NCI-H82 treated with DMSO at 0.1 percent for 48 hours (cell line): ENCODE results near the gene C4A.
"Not testable (repeated sequence)": the region's sequence is repeated elsewhere in the genome, so short reads cannot be mapped to it uniquely, and the experiment has no call there.

Source experiments
- DNase-seq: peaks from one replicate; lab custom pipeline; 2025; ENCODE audit not compliant: unreplicated experiment; lab: John Stamatoyannopoulos, UW

The C4A gene

DNA sequence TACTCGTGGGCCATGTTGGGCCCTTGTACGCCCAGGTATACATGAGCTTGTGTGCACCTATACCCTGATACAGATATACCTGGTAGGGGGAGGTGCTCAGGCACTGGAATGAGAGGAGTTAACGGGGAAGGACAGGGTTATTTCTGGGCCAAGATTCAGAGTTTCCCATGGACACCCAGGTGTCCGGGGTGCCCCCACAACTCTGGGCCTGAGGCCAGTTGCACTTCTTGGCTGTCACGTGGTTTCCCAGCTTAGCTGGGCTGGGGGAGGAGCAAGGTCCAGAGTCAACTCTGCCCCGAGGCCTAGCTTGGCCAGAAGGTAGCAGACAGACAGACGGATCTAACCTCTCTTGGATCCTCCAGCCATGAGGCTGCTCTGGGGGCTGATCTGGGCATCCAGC is at the start of gene C4A:
C4A (plus strand) TSS at position 314 of the 400 bp plus-strand sequence; CDS start at position 365, 51 bp downstream.
- DNase-seq = not testable (repeated sequence)

DNA sequence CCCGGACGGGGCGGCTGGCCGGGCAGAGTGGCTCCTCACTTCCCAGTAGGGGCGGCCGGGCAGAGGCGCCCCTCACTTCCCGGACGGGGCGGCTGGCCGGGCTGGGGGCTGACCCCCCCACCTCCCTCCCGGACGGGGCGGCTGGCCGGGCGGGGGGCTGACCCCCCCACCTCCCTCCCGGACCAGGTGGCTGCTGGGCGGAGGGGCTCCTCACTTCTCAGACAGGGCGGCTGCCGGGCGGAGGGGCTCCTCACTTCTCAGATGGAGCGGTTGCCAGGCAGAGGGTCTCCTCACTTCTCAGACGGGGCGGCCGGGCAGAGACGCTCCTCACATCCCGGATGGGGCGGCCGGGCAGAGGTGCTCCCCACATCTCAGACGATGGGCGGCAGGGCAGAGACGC is 49.7 kb upstream of the C4A start:
- not testable (repeated sequence) for DNase-seq

DNA sequence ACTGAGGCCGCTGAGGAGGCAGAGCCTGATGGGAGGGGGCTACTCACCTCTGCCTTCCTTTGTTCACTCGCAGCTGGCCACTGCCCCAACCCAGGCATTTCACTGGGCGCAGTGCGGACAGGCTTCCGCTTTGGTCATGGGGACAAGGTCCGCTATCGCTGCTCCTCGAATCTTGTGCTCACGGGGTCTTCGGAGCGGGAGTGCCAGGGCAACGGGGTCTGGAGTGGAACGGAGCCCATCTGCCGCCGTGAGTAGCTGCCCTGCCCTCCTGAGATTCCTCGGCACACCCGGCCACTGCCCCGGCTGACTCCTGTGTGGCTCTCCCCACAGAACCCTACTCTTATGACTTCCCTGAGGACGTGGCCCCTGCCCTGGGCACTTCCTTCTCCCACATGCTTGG is 48.3 kb upstream of the C4A start:
- no peak for DNase-seq

DNA sequence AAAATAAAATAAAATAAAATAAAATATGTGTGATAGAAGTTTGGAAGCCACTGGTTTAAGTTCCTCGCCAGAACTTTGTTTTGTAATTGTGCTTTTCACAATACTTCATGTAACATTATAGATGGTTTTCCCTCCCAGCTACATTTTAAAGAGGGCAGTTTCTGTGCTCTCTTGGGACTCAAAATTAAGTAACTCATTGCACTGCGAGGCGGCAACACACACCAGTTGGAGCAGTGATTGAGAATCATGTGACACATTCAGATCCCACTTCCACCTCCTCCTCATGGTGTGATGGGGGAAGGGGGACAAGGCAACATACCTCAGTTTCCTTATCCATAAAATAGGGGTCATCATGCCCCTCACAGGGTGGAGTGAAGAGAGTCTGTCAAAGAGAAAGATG is 46.8 kb upstream of the C4A start:
- DNase-seq = no peak

DNA sequence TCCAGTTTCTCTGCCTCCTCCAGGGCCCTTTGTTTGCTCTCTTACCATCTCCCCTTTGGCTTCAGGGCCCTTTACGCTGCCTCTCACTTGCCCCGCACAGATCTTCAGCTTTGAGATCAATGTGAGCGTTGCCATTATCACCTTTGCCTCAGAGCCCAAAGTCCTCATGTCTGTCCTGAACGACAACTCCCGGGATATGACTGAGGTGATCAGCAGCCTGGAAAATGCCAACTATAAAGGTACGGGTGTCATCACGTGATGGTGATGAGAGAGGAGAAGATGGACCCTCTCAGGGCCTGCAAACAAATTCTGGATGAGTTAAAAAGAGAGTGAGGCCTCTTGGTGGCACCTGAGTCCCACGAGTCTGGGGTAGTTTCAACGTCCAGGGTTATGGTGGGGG is 46.0 kb upstream of the C4A start:
- no peak for DNase-seq

DNA sequence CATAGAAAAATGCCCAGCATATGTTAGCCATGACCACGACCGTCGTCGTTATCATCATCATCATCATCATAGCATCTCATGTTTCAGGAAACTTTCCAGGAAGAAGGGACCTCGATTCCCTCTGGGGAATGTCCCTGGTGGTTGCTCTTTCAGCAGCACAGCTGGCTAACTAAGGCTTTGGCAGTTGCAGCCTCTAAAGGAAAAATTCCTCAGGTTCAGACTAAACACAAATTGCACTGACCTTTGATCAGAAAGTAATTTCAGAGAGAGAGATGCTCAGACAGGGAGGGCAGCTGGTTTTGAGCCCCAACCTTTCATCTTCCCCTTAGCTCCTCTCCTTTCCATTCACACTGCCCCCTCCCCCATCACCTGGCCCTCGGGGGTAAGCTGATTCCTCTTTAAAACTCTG is 41.6 kb upstream of the C4A start:
- DNase-seq = no peak

DNA sequence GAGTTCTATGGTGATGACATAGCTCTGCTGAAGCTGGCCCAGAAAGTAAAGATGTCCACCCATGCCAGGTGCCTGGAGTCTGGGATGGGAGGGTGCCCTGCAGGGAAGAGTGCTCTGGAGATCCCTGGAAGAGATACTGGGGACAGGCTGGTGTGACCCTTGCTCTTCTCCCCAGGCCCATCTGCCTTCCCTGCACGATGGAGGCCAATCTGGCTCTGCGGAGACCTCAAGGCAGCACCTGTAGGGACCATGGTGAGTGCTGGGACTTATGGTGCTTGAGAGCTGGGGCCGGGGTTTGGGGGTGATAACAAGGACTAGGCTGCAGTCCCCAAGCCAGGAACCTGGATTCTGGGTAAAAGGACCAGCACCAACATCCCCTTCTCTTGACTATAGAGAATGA is 38.1 kb upstream of the C4A start:
- no peak for DNase-seq

DNA sequence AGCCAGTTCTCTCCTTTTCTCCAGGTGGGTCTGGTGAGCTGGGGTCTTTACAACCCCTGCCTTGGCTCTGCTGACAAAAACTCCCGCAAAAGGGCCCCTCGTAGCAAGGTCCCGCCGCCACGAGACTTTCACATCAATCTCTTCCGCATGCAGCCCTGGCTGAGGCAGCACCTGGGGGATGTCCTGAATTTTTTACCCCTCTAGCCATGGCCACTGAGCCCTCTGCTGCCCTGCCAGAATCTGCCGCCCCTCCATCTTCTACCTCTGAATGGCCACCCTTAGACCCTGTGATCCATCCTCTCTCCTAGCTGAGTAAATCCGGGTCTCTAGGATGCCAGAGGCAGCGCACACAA is 36.7 kb upstream of the C4A start:
- no peak for DNase-seq

DNA sequence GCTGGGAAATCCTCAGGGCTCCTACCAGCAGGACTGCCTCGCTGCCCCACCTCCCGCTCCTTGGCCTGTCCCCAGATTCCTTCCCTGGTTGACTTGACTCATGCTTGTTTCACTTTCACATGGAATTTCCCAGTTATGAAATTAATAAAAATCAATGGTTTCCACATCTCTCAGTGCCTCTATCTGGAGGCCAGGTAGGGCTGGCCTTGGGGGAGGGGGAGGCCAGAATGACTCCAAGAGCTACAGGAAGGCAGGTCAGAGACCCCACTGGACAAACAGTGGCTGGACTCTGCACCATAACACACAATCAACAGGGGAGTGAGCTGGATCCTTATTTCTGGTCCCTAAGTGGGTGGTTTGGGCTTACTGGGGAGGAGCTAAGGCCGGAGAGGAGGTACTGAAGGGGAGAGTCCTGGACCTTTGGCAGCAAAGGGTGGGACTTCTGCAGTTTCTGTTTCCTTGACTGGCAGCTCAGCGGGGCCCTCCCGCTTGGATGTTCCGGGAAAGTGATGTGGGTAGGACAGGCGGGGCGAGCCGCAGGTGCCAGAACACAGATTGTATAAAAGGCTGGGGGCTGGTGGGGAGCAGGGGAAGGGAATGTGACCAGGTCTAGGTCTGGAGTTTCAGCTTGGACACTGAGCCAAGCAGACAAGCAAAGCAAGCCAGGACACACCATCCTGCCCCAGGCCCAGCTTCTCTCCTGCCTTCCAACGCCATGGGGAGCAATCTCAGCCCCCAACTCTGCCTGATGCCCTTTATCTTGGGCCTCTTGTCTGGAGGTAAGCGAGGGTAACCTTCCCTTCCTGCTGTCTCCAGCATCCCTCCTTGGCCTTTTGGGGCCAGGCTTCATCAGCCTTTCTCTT is 36.1 kb upstream of the C4A start, which contains the start of gene CFB:
CFB (plus strand) TSS at position 589 of the 863 bp plus-strand sequence; CDS start at position 716, 127 bp downstream.
- DNase-seq = no peak

DNA sequence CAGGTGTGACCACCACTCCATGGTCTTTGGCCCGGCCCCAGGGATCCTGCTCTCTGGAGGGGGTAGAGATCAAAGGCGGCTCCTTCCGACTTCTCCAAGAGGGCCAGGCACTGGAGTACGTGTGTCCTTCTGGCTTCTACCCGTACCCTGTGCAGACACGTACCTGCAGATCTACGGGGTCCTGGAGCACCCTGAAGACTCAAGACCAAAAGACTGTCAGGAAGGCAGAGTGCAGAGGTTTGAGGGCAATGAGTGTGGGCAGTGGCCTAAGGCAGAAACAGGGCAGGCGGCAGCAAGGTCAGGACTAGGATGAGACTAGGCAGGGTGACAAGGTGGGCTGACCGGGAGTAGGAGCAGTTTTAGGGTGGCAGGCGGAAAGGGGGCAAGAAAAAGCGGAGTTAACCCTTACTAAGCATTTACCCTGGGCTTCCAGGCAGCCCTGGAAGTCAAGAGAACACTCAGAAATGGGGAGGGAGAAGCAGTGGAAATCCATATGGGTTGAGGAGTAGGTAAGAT is 35.4 kb upstream of the C4A start:
- no peak for DNase-seq

DNA sequence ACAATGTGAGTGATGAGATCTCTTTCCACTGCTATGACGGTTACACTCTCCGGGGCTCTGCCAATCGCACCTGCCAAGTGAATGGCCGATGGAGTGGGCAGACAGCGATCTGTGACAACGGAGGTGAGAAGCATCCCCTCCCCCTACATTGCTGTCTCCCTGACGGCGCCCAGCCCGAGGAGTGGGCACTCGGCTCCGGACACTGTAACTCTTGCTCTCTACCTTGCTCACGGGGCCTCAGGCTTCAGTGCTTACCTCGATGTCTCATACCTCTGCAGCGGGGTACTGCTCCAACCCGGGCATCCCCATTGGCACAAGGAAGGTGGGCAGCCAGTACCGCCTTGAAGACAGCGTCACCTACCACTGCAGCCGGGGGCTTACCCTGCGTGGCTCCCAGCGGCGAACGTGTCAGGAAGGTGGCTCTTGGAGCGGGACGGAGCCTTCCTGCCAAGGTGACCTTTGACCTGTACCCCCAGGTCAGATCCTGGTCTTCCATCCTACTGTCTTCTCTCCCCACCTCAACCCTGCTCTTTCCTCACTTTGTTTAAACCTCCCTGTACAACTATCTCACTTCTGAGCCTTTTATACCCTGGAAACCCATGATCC is 34.7 kb upstream of the C4A start:
- DNase-seq = no peak

DNA sequence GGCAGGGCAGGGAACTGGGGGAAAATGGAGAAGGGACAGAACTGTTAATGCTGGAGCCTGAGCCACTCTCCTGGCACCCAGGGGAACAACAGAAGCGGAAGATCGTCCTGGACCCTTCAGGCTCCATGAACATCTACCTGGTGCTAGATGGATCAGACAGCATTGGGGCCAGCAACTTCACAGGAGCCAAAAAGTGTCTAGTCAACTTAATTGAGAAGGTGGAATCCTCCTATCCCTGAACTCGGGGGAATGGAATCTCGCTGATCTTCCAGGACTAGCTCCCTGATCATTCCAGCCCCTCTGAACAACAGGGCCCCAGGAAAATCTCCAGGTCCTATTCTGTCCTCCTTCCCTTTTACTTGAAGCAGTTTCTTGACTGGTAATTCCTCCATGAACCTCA is 34.0 kb upstream of the C4A start:
- DNase-seq = no peak

DNA sequence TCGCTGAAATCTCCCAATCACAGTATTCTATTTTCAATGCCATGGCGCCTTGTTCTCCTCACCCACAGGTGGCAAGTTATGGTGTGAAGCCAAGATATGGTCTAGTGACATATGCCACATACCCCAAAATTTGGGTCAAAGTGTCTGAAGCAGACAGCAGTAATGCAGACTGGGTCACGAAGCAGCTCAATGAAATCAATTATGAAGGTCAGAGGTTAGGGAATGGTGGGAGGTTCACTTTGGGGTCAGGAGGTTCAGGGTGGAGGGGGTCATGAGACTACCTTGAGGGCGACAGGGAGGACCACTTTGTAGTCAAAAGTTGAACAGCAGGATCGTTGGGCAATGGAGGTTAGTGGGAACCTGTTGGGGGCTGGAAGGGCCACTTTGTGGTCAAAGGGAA is 33.6 kb upstream of the C4A start:
- no peak for DNase-seq

DNA sequence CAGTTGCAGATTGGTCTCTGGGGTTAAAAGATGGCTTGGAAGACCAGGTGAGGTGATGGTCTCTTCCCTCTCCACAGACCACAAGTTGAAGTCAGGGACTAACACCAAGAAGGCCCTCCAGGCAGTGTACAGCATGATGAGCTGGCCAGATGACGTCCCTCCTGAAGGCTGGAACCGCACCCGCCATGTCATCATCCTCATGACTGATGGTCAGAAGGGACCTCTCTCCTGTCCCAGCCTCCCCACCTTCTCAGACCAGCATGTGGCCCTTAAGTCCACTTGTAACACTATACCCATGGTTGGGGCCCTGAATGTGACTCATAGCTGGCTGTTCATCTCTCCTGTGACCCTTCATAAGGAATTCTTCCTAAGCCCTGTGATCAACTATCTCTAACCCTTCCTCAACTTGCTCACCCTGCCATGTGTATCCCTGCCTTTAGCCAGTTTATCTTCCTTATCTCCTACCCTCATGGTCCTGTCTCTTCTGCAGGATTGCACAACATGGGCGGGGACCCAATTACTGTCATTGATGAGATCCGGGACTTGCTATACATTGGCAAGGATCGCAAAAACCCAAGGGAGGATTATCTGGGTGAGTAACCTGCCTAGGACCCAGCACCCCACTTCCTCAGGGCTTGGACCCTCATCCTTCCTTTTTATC is 33.0 kb upstream of the C4A start:
- DNase-seq = no peak

DNA sequence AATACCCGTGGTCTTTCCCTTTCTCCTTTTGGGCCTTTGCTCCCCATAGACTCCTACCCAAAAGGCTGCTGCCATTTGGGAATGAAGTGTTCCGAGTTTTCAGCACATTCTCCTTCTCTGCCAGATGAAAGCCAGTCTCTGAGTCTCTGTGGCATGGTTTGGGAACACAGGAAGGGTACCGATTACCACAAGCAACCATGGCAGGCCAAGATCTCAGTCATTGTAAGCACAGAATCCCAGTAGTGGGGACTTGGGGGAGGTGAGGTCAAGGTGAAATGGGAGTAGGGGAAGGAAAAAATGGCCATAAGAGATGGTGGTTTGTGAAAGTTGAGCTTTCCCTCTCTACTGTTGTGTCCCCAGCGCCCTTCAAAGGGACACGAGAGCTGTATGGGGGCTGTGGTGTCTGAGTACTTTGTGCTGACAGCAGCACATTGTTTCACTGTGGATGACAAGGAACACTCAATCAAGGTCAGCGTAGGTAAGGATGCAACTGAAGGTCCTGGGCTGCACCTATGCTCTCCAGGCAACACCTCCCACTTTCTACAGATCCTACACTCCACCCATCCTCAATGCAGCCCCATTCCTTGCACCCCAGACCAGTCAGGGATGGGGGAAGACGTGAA is 31.8 kb upstream of the C4A start:
- DNase-seq = no peak

DNA sequence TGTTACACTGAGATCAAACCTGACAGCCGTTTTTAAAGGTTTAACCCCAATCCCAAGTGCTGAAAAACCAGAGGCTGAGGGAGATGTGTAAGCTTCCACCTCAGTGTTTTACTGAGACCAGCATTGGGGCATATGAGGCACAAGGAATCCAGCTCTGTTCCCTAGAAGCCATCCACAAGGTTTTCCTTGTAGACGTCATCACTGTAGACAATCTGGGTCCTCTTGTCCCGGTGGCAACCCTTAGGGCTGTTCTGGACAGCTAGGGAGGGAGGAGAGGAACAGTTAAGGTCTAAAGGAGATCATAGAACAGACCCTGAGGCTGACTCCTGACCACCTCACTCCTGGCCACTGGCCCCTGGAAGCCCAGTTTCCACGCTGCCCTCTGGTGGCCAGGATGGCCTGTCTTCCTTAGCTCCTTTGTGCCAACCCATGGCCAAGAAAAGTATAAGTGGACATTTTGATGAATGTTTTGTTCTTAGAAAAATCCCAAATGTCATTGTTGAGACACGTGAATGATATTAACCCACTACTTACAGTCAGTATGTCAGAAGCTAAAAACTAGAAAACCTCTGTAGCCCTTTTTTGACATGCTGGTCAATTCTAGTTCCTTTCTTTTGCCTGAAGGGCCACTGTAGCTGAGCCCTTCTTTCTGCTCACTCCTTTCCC is 29.6 kb upstream of the C4A start:
- DNase-seq = peak; percentile 20

DNA sequence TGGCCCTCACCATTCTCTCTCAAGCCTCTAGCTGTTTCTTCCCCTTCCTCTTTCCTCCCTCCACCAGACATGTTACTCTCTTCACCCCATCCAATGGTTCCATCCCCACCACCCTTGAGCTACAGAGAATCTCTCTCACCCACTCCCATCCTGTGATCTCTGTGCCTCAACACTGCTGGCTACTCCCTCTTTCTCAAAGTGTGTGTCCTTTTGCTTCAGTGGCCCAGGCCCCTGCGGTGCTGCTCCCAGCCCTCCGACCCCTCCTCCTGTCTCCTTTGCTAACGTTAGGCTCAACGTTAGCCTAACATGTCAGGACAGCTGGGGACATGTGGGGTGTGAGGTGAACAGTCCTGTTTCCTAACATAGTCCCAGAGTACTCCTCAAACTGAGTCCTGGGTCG is 29.0 kb upstream of the C4A start:
- no peak for DNase-seq

DNA sequence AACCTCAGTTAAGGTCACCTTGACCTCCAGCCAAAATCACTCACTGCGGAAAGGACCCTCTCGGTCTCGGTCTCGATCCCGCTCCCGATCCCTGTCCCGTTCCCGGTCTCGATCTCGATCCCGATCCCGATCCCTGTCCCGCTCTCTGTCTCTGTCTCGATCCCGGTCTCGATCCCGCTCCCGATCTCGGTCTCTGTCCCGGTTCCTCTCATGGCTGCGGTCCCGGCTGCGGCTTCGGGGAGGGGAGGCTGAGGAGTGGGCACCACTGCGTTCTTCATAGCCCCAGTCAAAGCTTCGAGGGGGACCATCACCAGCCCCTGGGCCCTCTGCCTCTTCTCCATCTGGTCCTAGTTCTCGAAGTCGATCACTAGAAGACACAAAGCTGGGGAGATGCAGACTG is 27.3 kb upstream of the C4A start:
- DNase-seq = no peak

DNA sequence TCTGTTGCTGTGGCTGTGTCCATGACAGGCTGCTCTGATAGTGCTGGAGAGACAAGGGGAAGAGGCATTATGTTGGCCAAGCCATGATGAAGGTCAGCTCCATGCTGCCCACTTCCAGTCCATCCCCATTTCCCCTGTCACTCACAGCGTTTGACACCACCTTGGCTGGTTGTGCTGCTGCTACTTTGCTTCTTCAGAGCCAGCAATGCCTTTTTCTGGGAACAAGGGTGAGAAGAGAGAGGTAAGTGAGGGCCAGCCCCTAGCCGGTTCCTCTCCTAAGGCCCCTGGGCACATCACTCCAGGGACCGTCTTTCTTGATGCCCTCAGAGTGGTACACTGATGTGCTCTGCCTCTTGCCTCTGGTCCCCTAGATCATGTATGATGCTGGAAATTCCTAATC is 25.1 kb upstream of the C4A start:
- no peak for DNase-seq

DNA sequence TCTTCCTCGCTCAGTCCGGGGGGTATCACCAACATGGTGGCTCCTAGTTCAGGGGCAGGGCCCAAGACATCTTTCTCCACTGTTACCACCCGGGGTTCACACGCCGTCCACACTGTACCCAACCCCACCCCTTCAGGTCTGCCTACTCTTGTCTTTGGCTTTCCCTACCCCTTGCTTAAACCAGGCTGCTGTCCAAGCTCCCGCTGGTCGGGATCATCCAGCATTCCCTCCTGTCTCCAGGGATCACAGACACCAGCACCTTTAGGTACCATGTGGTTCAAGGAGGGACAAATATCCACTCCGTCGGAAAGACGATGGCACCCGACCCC is 23.5 kb upstream of the C4A start:
- no peak for DNase-seq
